GM12875 (cell line): ENCODE results near the gene MAGI1.

ENCODE experiments used
- H3K4me3 ChIP-seq: one replicate; pipeline ENCODE4 v1.5.1; 2011; ENCODE audit warnings: low read depth, low read length, control low read depth
- CTCF ChIP-seq: IDR thresholded peaks from 2 replicates; pipeline ENCODE4 v1.5.1; 2011; ENCODE audit warnings: low read depth, mild to moderate bottlenecking, control low read depth, inconsistent platforms, low read length, moderate library complexity, borderline replicate concordance; ENCODE audit not compliant: insufficient read depth

The MAGI1 gene

GRCh38 chr3:65938147-65938546 lies 100.6 kb downstream of the MAGI1 start:
- no peak for TF ChIP-seq CTCF
- no peak overlapping the region for H3K4me3 ChIP-seq

GRCh38 chr3:65936908-65937638 lies 101.6 kb downstream of the MAGI1 start:
- H3K4me3 ChIP-seq: no peak overlapping the region
- TF ChIP-seq CTCF: no peak

GRCh38 chr3:65935724-65936123 lies 103.0 kb downstream of the MAGI1 start:
- no peak for TF ChIP-seq CTCF
- no peak overlapping the region for H3K4me3 ChIP-seq

GRCh38 chr3:65930648-65931047 lies 108.1 kb downstream of the MAGI1 start:
- H3K4me3 ChIP-seq: no peak overlapping the region
- TF ChIP-seq CTCF: no peak

GRCh38 chr3:65928110-65928509 lies 110.6 kb downstream of the MAGI1 start:
- TF ChIP-seq CTCF: no peak
- no peak overlapping the region for H3K4me3 ChIP-seq

GRCh38 chr3:65927576-65927975 lies 111.1 kb downstream of the MAGI1 start:
- no peak overlapping the region for H3K4me3 ChIP-seq
- TF ChIP-seq CTCF: no peak

GRCh38 chr3:65925254-65925954 lies 113.3 kb downstream of the MAGI1 start:
- no peak for TF ChIP-seq CTCF
- no peak overlapping the region for H3K4me3 ChIP-seq
